ENCODE data around the gene AIFM1. TPM values are rescaled to one million over a fixed set of nuclear protein-coding genes. Genes with fewer than 3 reads are reported as not detected.

The AIFM1 gene
- polyA plus RNA-seq: 10 to 100 TPM; 19.6 to 41.5 (median 24.5) TPM

GRCh38 chrX:130165703-130166502 lies at the start of gene AIFM1:
Gene AIFM1, minus strand, starts transcription at chrX:130165841. Its CDS starts 185 bp downstream, at chrX:130165656.
- 0 to 38% (median 1%) methylated on average over 45 to 50 of the region's 50 CpGs for WGBS, 3 donors
- peak within 1 kb of the TSS; percentile 75 for H3K27ac ChIP-seq (ENCODE audit: low read depth, low read length)

GRCh38 chrX:130213376-130213775 lies 47.7 kb upstream of the AIFM1 start:
- WGBS, 3 donors: 85 to 94% (median 89%) methylated on average over 2 of the region's 2 CpGs
- H3K27ac ChIP-seq (ENCODE audit: low read depth, low read length): no peak overlapping the region

- 65 to 100% (median 100%) methylated on average over 1 of the region's 1 CpG for WGBS, 3 donors
- H3K27ac ChIP-seq (ENCODE audit: low read depth, low read length): no peak overlapping the region
Measured at GRCh38 chrX:130212371-130212770, 46.7 kb upstream of the AIFM1 start.

GRCh38 chrX:130211415-130212186 lies 46.0 kb upstream of the AIFM1 start:
- no peak overlapping the region for H3K27ac ChIP-seq (ENCODE audit: low read depth, low read length)
- WGBS, 3 donors: 73 to 98% (median 93%) methylated on average over 4 of the region's 4 CpGs

GRCh38 chrX:130204647-130205046 lies 39.0 kb upstream of the AIFM1 start:
- WGBS, 3 donors: 64 to 97% (median 86%) methylated on average over 1 of the region's 1 CpG
- no peak overlapping the region for H3K27ac ChIP-seq (ENCODE audit: low read depth, low read length)

- no peak overlapping the region for H3K27ac ChIP-seq (ENCODE audit: low read depth, low read length)
- 62 to 78% (median 77%) methylated on average over 5 of the region's 5 CpGs for WGBS, 3 donors
Measured at GRCh38 chrX:130197464-130197863, 31.8 kb upstream of the AIFM1 start.

- H3K27ac ChIP-seq (ENCODE audit: low read depth, low read length): no peak overlapping the region
- 66 to 72% (median 72%) methylated on average over 7 of the region's 7 CpGs for WGBS, 3 donors
Measured at GRCh38 chrX:130196466-130196865, 30.8 kb upstream of the AIFM1 start.

GRCh38 chrX:130190801-130191200 lies 25.2 kb upstream of the AIFM1 start:
- H3K27ac ChIP-seq (ENCODE audit: low read depth, low read length): no peak overlapping the region
- 79 to 95% (median 93%) methylated on average over 3 to 4 of the region's 4 CpGs for WGBS, 3 donors

- no peak overlapping the region for H3K27ac ChIP-seq (ENCODE audit: low read depth, low read length)
- WGBS, 3 donors: 52 to 81% (median 72%) methylated on average over 4 of the region's 4 CpGs
Measured at GRCh38 chrX:130186651-130187050, 21.0 kb upstream of the AIFM1 start.

GRCh38 chrX:130184857-130185256 lies 19.2 kb upstream of the AIFM1 start:
- 39 to 56% (median 52%) methylated on average over 2 of the region's 2 CpGs for WGBS, 3 donors
- no peak overlapping the region for H3K27ac ChIP-seq (ENCODE audit: low read depth, low read length)

GRCh38 chrX:130184168-130184567 lies 18.5 kb upstream of the AIFM1 start:
- no peak overlapping the region for H3K27ac ChIP-seq (ENCODE audit: low read depth, low read length)
- 92% methylated on average over 11 of the region's 11 CpGs for WGBS, 3 donors

- no peak overlapping the region for H3K27ac ChIP-seq (ENCODE audit: low read depth, low read length)
- WGBS, 3 donors: 53 to 59% (median 55%) methylated on average over 7 of the region's 7 CpGs
Measured at GRCh38 chrX:130179579-130180215, 14.1 kb upstream of the AIFM1 start.

GRCh38 chrX:130179170-130179569 lies 13.5 kb upstream of the AIFM1 start:
- 73 to 83% (median 79%) methylated on average over 5 of the region's 5 CpGs for WGBS, 3 donors
- H3K27ac ChIP-seq (ENCODE audit: low read depth, low read length): no peak overlapping the region

GRCh38 chrX:130176942-130177341 lies 11.3 kb upstream of the AIFM1 start:
- H3K27ac ChIP-seq (ENCODE audit: low read depth, low read length): no peak overlapping the region
- WGBS, 3 donors: 57 to 79% (median 64%) methylated on average over 4 of the region's 4 CpGs

- no peak overlapping the region for H3K27ac ChIP-seq (ENCODE audit: low read depth, low read length)
Measured at GRCh38 chrX:130176354-130176776, 10.7 kb upstream of the AIFM1 start.

GRCh38 chrX:130174937-130175336 lies 9.3 kb upstream of the AIFM1 start:
- 69 to 98% (median 89%) methylated on average over 2 of the region's 2 CpGs for WGBS, 3 donors
- H3K27ac ChIP-seq (ENCODE audit: low read depth, low read length): no peak overlapping the region

GRCh38 chrX:130174045-130174704 lies 8.5 kb upstream of the AIFM1 start:
- H3K27ac ChIP-seq (ENCODE audit: low read depth, low read length): no peak overlapping the region
- WGBS, 3 donors: 45 to 57% (median 53%) methylated on average over 10 of the region's 10 CpGs

GRCh38 chrX:130173190-130173895 lies 7.7 kb upstream of the AIFM1 start:
- H3K27ac ChIP-seq (ENCODE audit: low read depth, low read length): no peak overlapping the region
- 16 to 63% (median 40%) methylated on average over 7 of the region's 7 CpGs for whole genome bisulfite sequencing, 3 donors

Measured in adipose tissue (tissue), 3 donors.